ENCODE data around the gene DENND1C. TPM values are rescaled to one million over a fixed set of nuclear protein-coding genes. Genes with fewer than 3 reads are reported as not detected.

Gene DENND1C
- total RNA-seq, 2 experiments from 2014 or later, result 40.9 to 68.3 TPM

DNA sequence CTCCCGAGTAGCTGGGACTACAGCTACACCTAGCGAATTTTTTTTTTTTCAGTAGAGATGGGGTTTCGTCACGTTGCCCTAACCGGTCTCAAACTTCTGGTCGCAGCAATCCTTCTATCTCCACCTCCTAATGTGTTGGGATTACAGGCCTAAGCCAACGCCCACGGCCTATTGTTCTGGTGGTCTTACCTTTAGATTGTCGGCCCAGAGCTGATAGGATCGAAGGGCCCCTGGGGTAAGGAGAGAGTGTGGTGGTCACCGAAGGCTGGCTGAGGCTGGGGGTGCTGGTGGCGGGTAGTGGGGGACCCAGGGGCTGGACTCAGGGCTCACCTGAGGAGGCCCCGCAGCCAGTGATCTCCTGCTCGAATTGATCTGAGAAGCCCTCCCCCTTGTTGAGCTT lies 10.5 kb downstream of the DENND1C start:
- H3K36me3 ChIP-seq (ENCODE audit: insufficient read depth, low read length), result peaks cover 42% of the 10 kb centered on the region
- H2AFZ ChIP-seq (ENCODE audit: low read length), result no peak overlapping the region
- H3K4me3 ChIP-seq (ENCODE audit: low read depth, low read length, poor library complexity, severe bottlenecking), result no peak overlapping the region
- H3K79me2 ChIP-seq (ENCODE audit: insufficient read depth, low read depth, low read length), result no peaks in the 10 kb centered on the region
- no peaks in the 10 kb centered on the region for H3K9me2 ChIP-seq (ENCODE audit: insufficient read depth, low read length)
- no peaks in the 10 kb centered on the region for H4K20me1 ChIP-seq (ENCODE audit: insufficient read depth, low read length)
- no peak for DNase-seq (ENCODE audit: low spot score)
- ChIA-PET CTCF (ENCODE audit: unreplicated experiment) (no interaction called here), POLR2A (no interaction called here)
- H3K27ac ChIP-seq (ENCODE audit: low read depth, low read length, poor library complexity, severe bottlenecking), result no peak overlapping the region
- no peak for TF ChIP-seq EZH2phosphoT487 (IDR thresholded peaks at IDR 0.05; ENCODE audit: borderline replicate concordance, low read depth, low read length)
- TF ChIP-seq, protein P1, sequence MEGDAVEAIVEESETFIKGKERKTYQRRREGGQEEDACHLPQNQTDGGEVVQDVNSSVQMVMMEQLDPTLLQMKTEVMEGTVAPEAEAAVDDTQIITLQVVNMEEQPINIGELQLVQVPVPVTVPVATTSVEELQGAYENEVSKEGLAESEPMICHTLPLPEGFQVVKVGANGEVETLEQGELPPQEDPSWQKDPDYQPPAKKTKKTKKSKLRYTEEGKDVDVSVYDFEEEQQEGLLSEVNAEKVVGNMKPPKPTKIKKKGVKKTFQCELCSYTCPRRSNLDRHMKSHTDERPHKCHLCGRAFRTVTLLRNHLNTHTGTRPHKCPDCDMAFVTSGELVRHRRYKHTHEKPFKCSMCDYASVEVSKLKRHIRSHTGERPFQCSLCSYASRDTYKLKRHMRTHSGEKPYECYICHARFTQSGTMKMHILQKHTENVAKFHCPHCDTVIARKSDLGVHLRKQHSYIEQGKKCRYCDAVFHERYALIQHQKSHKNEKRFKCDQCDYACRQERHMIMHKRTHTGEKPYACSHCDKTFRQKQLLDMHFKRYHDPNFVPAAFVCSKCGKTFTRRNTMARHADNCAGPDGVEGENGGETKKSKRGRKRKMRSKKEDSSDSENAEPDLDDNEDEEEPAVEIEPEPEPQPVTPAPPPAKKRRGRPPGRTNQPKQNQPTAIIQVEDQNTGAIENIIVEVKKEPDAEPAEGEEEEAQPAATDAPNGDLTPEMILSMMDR (conservative IDR thresholded peaks at IDR 0.05; ENCODE audit: low read length), result no peak
- intact Hi-C loops (cut with micrococcal nuclease; ENCODE audit: unreplicated experiment), result no loop called here
- no TSS peak for BruUV-seq (replicated peaks)
- no peak overlapping the region for H3K4me2 ChIP-seq (ENCODE audit: low read length)
- H3K4me1 ChIP-seq (ENCODE audit: insufficient read depth, low read length, poor library complexity, severe bottlenecking), result no peaks in the 10 kb centered on the region
- H3K9me3 ChIP-seq (ENCODE audit: low read length), result no peaks in the 10 kb centered on the region

DNA sequence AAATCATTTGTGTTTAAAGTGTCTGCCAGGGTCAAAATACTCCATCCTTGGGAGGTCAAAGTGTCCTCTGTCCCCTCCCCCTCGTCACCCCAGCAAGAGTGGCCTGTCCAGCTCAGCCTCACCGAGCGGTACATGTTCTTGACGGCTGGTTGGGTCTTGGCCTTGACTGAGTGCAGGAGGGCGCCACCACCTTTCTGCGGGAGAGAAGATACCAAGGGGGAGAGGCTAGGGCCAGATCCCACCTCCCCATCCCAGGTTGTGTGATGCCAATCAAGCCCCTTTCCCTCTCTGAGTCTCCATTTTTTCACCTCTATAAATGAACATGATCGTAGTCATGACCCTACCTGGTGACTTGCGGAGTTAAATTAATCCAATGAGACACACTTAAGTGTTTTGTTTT lies 11.4 kb downstream of the DENND1C start:
- Histone ChIP-seq H2AFZ (ENCODE audit: low read length) (no peak overlapping the region), H3K4me1 (ENCODE audit: insufficient read depth, low read length, poor library complexity, severe bottlenecking) (peaks cover 2% of the 10 kb centered on the region), H3K36me3 (ENCODE audit: insufficient read depth, low read length) (peaks cover 34% of the 10 kb centered on the region), H3K27ac (ENCODE audit: low read depth, low read length, poor library complexity, severe bottlenecking) (no peak overlapping the region), H3K4me2 (ENCODE audit: low read length) (no peak overlapping the region), H3K9me3 (ENCODE audit: low read length) (no peaks in the 10 kb centered on the region), H3K79me2 (ENCODE audit: insufficient read depth, low read depth, low read length) (no peaks in the 10 kb centered on the region), H3K9me2 (ENCODE audit: insufficient read depth, low read length) (no peaks in the 10 kb centered on the region), H4K20me1 (ENCODE audit: insufficient read depth, low read length) (no peaks in the 10 kb centered on the region), H3K4me3 (ENCODE audit: low read depth, low read length, poor library complexity, severe bottlenecking) (no peak overlapping the region)
- CTCF ChIA-PET (ENCODE audit: unreplicated experiment), result no interaction called here
- BruUV-seq (replicated peaks), result no TSS peak
- POLR2A ChIA-PET, result interaction anchor here (0.6 kb wide), 1 partner anchor 21 kb away, joined by 3 read pairs; no protein-coding TSS in a partner anchor
- no peak for TF ChIP-seq EZH2phosphoT487 (IDR thresholded peaks at IDR 0.05; ENCODE audit: borderline replicate concordance, low read depth, low read length)
- TF ChIP-seq, protein P1 (conservative IDR thresholded peaks at IDR 0.05; ENCODE audit: low read length), result no peak
- intact Hi-C loops (cut with micrococcal nuclease; ENCODE audit: unreplicated experiment), result no loop called here
- DNase-seq (ENCODE audit: low spot score), result no peak

DNA sequence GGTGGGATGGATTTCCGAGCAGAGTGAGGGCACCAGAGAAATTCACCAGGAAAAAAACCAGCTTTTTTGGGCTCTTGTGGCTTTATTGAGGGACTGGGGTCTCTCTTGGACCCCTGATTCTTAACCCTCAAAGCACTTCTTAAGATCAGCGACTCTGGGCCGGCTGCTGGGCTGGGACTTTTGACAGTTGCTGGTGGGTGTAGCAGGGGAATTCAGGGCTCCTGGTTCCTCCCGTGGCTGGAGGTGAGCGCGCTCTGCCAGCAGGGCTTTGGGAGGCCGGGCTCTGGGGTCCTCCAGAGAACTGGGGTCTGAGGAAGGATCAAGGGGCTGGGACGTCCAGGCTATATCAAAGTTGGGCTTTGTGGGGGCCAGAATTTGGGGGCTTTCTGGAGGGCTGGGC lies 14.2 kb downstream of the DENND1C start:
- no peak for TF ChIP-seq EZH2phosphoT487 (IDR thresholded peaks at IDR 0.05; ENCODE audit: borderline replicate concordance, low read depth, low read length)
- TF ChIP-seq, protein P1 (conservative IDR thresholded peaks at IDR 0.05; ENCODE audit: low read length), result no peak
- H3K27ac ChIP-seq (ENCODE audit: low read depth, low read length, poor library complexity, severe bottlenecking), result no peak overlapping the region
- H3K79me2 ChIP-seq (ENCODE audit: insufficient read depth, low read depth, low read length), result no peaks in the 10 kb centered on the region
- H3K4me3 ChIP-seq (ENCODE audit: low read depth, low read length, poor library complexity, severe bottlenecking), result no peak overlapping the region
- H3K36me3 ChIP-seq (ENCODE audit: insufficient read depth, low read length), result peaks cover 15% of the 10 kb centered on the region
- H4K20me1 ChIP-seq (ENCODE audit: insufficient read depth, low read length), result no peaks in the 10 kb centered on the region
- CTCF ChIA-PET (ENCODE audit: unreplicated experiment), result no interaction called here
- DNase-seq (ENCODE audit: low spot score), result no peak
- POLR2A ChIA-PET, result no interaction called here
- no peaks in the 10 kb centered on the region for H3K9me3 ChIP-seq (ENCODE audit: low read length)
- no peak overlapping the region for H3K4me2 ChIP-seq (ENCODE audit: low read length)
- no peaks in the 10 kb centered on the region for H3K9me2 ChIP-seq (ENCODE audit: insufficient read depth, low read length)
- BruUV-seq (replicated peaks), result TSS peak; percentile 94
- H3K4me1 ChIP-seq (ENCODE audit: insufficient read depth, low read length, poor library complexity, severe bottlenecking), result peaks cover 6% of the 10 kb centered on the region
- H2AFZ ChIP-seq (ENCODE audit: low read length), result no peak overlapping the region
- intact Hi-C loops (cut with micrococcal nuclease; ENCODE audit: unreplicated experiment), result no loop called here

Data from OCI-LY7 (cell line).